GM12801 (cell line): ENCODE data around the gene SLIT1.

Experiments used
- TF ChIP-seq, protein P1 (sequence below): IDR thresholded peaks from one replicate; pipeline ENCODE4 v1.5.1; 2011; ENCODE audit warnings: control low read depth; ENCODE audit not compliant: insufficient read length; ENCODE audit errors: extremely low read depth

Gene SLIT1

DNA sequence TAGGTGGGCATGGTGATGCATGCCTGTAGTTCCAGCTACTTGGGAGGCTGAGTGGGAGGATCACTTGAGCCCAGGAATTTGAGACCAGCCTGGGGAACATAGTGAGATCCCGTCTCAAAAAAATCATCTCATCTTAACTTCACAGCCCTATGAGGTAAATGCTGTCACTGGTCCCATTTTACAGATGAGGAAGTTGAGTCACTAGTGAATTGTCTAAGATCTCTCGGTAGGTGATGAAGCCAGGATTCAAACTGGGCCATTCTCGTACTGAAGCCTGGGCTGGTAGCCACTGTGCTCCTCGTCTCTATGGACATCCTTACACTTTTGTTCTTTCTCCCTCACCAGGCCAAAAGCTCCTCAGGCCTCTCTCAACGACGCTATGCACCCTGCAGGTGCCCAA is 6.4 kb downstream of the SLIT1 start:
- TF ChIP-seq, protein P1, sequence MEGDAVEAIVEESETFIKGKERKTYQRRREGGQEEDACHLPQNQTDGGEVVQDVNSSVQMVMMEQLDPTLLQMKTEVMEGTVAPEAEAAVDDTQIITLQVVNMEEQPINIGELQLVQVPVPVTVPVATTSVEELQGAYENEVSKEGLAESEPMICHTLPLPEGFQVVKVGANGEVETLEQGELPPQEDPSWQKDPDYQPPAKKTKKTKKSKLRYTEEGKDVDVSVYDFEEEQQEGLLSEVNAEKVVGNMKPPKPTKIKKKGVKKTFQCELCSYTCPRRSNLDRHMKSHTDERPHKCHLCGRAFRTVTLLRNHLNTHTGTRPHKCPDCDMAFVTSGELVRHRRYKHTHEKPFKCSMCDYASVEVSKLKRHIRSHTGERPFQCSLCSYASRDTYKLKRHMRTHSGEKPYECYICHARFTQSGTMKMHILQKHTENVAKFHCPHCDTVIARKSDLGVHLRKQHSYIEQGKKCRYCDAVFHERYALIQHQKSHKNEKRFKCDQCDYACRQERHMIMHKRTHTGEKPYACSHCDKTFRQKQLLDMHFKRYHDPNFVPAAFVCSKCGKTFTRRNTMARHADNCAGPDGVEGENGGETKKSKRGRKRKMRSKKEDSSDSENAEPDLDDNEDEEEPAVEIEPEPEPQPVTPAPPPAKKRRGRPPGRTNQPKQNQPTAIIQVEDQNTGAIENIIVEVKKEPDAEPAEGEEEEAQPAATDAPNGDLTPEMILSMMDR: no peak

DNA sequence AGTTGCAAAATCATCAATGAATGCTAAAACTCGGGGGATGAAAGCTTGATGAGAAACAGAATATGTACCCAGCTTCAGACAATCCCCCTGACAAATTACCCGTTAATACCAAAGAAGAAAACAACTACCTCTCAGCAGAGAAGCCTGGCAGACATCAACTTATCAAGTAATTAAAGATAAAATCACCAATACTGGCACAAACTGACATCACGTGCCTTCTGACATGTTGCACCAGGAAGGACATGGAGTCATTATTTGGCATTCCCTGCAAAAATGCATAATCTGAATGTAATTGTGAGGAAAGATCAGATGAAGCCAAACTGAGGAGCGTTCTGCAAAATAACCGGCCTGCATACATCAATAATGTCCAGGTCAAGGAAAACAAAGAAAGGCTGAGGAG is 7.7 kb downstream of the SLIT1 start:
- TF ChIP-seq, protein P1: no peak

- TF ChIP-seq, protein P1: no peak
Observed at GRCh38 chr10:97176226-97176625, 9.5 kb downstream of the SLIT1 start.

DNA sequence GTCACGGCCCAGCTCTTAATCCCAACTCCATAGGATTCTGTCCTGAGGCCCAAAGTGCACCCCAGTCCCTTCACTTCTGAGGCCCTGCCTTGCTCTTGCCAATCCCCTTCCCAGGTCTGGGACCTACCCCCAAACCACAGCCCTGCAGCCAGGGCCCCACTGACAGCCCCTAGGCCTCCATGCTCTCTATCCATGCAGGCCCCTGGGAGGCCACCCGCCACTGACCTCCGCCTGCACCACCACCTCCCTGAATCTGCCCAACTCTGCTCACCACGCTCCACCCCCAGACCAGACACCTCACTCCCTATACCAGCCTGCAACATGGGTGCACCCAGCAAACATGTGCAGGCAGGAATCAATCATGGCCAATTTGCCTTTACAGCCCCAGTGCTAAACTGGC is 10.2 kb downstream of the SLIT1 start:
- TF ChIP-seq, protein P1: no peak

DNA sequence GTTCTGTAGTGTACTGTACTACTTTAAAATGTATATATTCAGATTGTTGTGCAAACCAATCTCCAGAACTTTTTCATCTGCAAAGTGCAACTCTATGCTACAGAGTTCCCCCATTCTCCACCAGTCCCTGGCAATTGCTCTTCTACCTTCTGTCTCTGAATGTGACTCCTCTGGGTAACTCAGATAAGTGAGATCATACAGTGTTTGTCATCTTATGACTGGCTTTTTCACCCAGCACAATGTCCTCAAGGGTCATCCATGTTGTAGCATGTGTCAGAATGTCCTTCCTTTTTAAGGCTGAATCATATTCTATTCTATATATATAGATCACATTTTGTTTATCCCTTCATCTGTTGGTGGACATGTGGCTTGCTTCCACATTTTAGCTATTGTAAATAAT is 10.8 kb downstream of the SLIT1 start:
- TF ChIP-seq, protein P1: no peak

DNA sequence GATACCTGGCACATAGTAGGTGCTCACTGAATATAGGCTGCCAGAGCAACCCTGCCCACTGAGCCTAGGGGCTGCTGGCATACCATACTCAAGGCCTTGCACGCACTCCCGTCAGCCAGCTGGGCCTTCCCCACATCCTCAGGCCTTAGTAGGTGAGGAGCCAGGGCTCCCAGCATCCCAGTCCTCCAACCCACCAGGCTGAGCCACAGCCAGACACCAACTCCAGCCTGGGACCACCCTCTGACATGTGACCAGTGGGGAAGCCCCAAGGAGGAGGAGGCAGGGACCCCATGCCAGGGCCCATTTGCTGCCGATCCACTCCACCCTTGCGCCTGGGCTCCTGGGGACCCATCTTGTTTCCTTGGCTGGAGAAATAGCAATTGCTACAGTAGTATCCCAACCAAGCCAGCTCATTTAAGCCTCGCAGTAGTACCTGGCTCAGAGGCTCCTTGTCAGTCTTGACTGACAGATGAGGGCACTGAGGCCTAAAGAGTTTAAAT is 11.4 kb downstream of the SLIT1 start:
- TF ChIP-seq, protein P1: no peak

DNA sequence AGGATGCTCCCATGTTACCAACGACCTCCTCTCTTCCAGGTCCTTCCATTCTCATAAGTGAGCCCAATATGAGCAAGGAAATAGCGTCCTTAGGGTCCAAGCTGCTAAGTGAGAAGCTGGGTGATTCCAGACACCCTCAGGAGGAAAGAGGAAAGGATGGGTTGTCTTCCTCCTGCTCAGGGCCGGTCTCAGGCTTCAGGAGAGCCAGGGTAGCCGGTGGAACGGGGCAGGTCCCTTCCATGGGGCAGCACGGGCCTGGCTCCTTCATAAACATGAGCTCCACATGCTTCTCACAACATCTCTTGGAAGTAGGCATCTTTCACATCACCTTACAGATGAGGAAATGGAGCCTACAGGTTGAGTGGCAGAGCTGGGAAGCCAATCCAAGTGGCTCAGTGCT is 12.7 kb downstream of the SLIT1 start:
- TF ChIP-seq, protein P1: no peak

GRCh38 chr10:97171001-97171400 is 14.8 kb downstream of the SLIT1 start:
- TF ChIP-seq, protein P1: no peak
